ENCODE measurements around the gene MED27.

Gene MED27

DNA sequence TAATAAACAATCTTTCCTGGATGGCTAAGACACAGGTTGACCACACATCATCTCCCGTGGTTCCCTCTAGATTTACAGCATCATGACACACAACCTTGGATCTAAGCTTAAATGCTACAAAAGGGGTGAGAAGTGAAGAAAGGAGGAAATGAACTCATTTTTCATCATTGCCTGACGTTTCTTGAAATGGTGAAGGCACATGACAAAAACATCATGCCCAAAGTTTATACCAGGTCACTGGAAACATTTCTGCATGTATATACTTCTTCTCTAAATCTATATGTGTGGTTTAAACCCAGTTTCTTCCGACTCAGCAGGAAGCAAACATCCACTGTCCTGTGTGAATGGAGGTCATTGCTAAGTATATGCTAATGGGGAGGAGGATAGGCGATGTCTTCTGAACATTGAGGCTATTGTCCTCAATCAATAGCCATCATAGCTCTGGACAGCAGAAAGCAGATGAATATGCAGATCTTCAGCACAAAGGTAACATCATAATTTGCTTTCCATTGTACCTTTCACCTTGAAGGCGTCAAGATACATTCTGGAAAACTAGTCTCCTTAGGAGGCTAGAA, 137.4 kb downstream of the MED27 start:
- no peaks in the 10 kb centered on the region for H3K9me3 ChIP-seq (ENCODE audit: insufficient read depth, low read depth, low read length)
- no peak overlapping the region for H3K4me3 ChIP-seq (ENCODE audit: low read length, poor library complexity, severe bottlenecking)
- no peaks in the 10 kb centered on the region for H4K20me1 ChIP-seq (ENCODE audit: insufficient read depth, low read length, poor library complexity, severe bottlenecking)
- H3K79me2 ChIP-seq (ENCODE audit: insufficient read depth, low read length) = no peaks in the 10 kb centered on the region
- TF ChIP-seq EZH2phosphoT487 (IDR thresholded peaks at IDR 0.05; ENCODE audit: borderline replicate concordance) = no peak
- TF ChIP-seq, protein P1, sequence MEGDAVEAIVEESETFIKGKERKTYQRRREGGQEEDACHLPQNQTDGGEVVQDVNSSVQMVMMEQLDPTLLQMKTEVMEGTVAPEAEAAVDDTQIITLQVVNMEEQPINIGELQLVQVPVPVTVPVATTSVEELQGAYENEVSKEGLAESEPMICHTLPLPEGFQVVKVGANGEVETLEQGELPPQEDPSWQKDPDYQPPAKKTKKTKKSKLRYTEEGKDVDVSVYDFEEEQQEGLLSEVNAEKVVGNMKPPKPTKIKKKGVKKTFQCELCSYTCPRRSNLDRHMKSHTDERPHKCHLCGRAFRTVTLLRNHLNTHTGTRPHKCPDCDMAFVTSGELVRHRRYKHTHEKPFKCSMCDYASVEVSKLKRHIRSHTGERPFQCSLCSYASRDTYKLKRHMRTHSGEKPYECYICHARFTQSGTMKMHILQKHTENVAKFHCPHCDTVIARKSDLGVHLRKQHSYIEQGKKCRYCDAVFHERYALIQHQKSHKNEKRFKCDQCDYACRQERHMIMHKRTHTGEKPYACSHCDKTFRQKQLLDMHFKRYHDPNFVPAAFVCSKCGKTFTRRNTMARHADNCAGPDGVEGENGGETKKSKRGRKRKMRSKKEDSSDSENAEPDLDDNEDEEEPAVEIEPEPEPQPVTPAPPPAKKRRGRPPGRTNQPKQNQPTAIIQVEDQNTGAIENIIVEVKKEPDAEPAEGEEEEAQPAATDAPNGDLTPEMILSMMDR (conservative IDR thresholded peaks at IDR 0.05; ENCODE audit: low read length) = no peak
- no peaks in the 10 kb centered on the region for H3K27me3 ChIP-seq (ENCODE audit: insufficient read depth, low read length, poor library complexity, severe bottlenecking)
- no peaks in the 10 kb centered on the region for H3F3A ChIP-seq (ENCODE audit: low read depth)
- H3K4me1 ChIP-seq (ENCODE audit: insufficient read depth, low read length, poor library complexity, severe bottlenecking) = no peaks in the 10 kb centered on the region
- no peak overlapping the region for H2AFZ ChIP-seq (ENCODE audit: low read length)
- H3K36me3 ChIP-seq (ENCODE audit: insufficient read depth, low read length) = peaks cover 14% of the 10 kb centered on the region; the same call in 1 of the 2 replicates
- no peak overlapping the region for H3K4me2 ChIP-seq (ENCODE audit: low read depth, low read length, poor library complexity, severe bottlenecking)
- H3K9me2 ChIP-seq (replicated peaks; ENCODE audit: low read depth, low read length) = no peaks in the 10 kb centered on the region
- no peak overlapping the region for H3K9ac ChIP-seq (ENCODE audit: low read depth, low read length, poor library complexity, severe bottlenecking)

DNA sequence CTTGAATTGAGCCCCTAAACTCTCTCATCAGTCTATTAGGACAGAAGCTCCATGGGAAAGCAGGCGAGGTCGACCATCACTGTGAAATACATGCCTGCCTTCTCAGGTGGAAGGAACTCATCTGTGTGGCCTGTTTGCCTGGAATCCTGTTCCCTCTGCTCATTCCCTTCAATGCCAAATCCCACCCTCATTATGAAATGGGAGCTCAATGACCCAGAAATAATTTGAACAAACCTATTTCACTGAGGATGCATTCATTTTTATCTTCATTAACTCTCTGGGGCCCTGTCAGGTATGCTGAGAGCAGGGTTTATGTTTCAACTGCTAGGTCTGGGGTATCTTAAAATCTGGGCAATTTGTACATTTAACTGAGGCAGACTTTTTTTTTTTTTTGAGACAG, 142.2 kb downstream of the MED27 start:
- H3K27me3 ChIP-seq (ENCODE audit: insufficient read depth, low read length, poor library complexity, severe bottlenecking) = no peaks in the 10 kb centered on the region

DNA sequence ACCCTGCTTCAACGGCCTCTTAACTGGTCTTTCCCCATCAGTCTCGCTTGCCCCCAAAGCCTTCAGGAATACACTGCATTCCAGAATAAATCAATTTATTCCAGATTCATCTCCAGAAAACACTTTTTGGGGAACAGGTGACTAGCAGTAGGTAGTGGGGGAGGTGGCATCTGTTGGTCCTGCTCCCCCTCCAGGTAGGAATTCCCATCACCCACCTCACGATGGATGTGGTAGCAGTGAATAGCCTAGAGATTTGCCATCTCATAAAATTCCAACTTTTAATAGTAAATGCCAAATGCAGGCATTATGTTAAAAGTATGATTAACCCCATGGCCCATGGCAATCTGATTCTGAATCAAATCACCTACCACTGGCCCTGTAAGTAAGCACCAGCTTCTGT, 142.7 kb downstream of the MED27 start:
- Histone ChIP-seq H3K9me2 (replicated peaks; ENCODE audit: low read depth, low read length) (no peaks in the 10 kb centered on the region), H2AFZ (ENCODE audit: low read length) (no peak overlapping the region), H3K4me3 (ENCODE audit: low read length, poor library complexity, severe bottlenecking) (no peak overlapping the region), H3K4me1 (ENCODE audit: insufficient read depth, low read length, poor library complexity, severe bottlenecking) (no peaks in the 10 kb centered on the region), H3K36me3 (ENCODE audit: insufficient read depth, low read length) (peaks cover 20% of the 10 kb centered on the region; the same call in 1 of the 2 replicates), H3K79me2 (ENCODE audit: insufficient read depth, low read length) (0 out of 2 replicates have a peak, but pooled peaks cover 4% of the 10 kb centered on the region), H4K20me1 (ENCODE audit: insufficient read depth, low read length, poor library complexity, severe bottlenecking) (no peaks in the 10 kb centered on the region), H3K9me3 (ENCODE audit: insufficient read depth, low read depth, low read length) (no peaks in the 10 kb centered on the region), H3K27me3 (ENCODE audit: insufficient read depth, low read length, poor library complexity, severe bottlenecking) (no peaks in the 10 kb centered on the region), H3K4me2 (ENCODE audit: low read depth, low read length, poor library complexity, severe bottlenecking) (no peak overlapping the region), H3K9ac (ENCODE audit: low read depth, low read length, poor library complexity, severe bottlenecking) (no peak overlapping the region), H3F3A (ENCODE audit: low read depth) (no peaks in the 10 kb centered on the region)
- no peak for TF ChIP-seq EZH2phosphoT487 (IDR thresholded peaks at IDR 0.05; ENCODE audit: borderline replicate concordance)
- TF ChIP-seq, protein P1 (conservative IDR thresholded peaks at IDR 0.05; ENCODE audit: low read length) = no peak

More for the DNA sequence above, 142.2 kb downstream of the MED27 start:
- Histone ChIP-seq H3K36me3 (ENCODE audit: insufficient read depth, low read length) (peaks cover 20% of the 10 kb centered on the region; the same call in 1 of the 2 replicates), H3K9me2 (replicated peaks; ENCODE audit: low read depth, low read length) (no peaks in the 10 kb centered on the region), H3K4me3 (ENCODE audit: low read length, poor library complexity, severe bottlenecking) (no peak overlapping the region), H3F3A (ENCODE audit: low read depth) (no peaks in the 10 kb centered on the region), H2AFZ (ENCODE audit: low read length) (no peak overlapping the region), H3K4me1 (ENCODE audit: insufficient read depth, low read length, poor library complexity, severe bottlenecking) (no peaks in the 10 kb centered on the region), H4K20me1 (ENCODE audit: insufficient read depth, low read length, poor library complexity, severe bottlenecking) (no peaks in the 10 kb centered on the region), H3K9ac (ENCODE audit: low read depth, low read length, poor library complexity, severe bottlenecking) (no peak overlapping the region), H3K4me2 (ENCODE audit: low read depth, low read length, poor library complexity, severe bottlenecking) (no peak overlapping the region), H3K79me2 (ENCODE audit: insufficient read depth, low read length) (0 out of 2 replicates have a peak, but pooled peaks cover 4% of the 10 kb centered on the region), H3K9me3 (ENCODE audit: insufficient read depth, low read depth, low read length) (no peaks in the 10 kb centered on the region)
- TF ChIP-seq, protein P1 (conservative IDR thresholded peaks at IDR 0.05; ENCODE audit: low read length) = no peak
- no peak for TF ChIP-seq EZH2phosphoT487 (IDR thresholded peaks at IDR 0.05; ENCODE audit: borderline replicate concordance)
